Activated CD4-positive, alpha-beta T cell treated with anti-CD3 and anti-CD28 coated beads, Interleukin-2, amount 50 U/mL, for 1 hour (primary cell): ENCODE results near the gene EMSY.
"Not testable (repeated sequence)": the region's sequence is repeated elsewhere in the genome, so short reads cannot be mapped to it uniquely, and the experiment has no call there.

Source experiments
- DNase-seq: peaks from one replicate; pipeline ENCODE4 v3.0.0-alpha.2; 2020

Gene EMSY

GRCh38 chr11:76526878-76527277 is 82.1 kb downstream of the EMSY start:
- DNase-seq, result no peak

GRCh38 chr11:76542436-76542835 is 97.6 kb downstream of the EMSY start:
- DNase-seq, result no peak

- no peak for DNase-seq
Measured at GRCh38 chr11:76543006-76543703, 98.3 kb downstream of the EMSY start.

GRCh38 chr11:76550781-76551180 is 106.0 kb downstream of the EMSY start:
- no peak for DNase-seq

GRCh38 chr11:76551400-76551799 is 106.6 kb downstream of the EMSY start:
- DNase-seq, result no peak

- no peak for DNase-seq
Measured at GRCh38 chr11:76552987-76553386, 108.2 kb downstream of the EMSY start.

GRCh38 chr11:76553554-76554476 is 109.0 kb downstream of the EMSY start:
- DNase-seq, result no peak

GRCh38 chr11:76554767-76555166 is 109.9 kb downstream of the EMSY start:
- no peak for DNase-seq

- DNase-seq, result no peak
Measured at GRCh38 chr11:76557466-76557865, 112.6 kb downstream of the EMSY start.

GRCh38 chr11:76558473-76558872 is 113.7 kb downstream of the EMSY start:
- no peak for DNase-seq

- no peak for DNase-seq
Measured at GRCh38 chr11:76558891-76559290, 114.1 kb downstream of the EMSY start.

GRCh38 chr11:76559346-76559745 is 114.5 kb downstream of the EMSY start:
- no peak for DNase-seq

- peak; percentile 5 for DNase-seq
Measured at GRCh38 chr11:76560219-76560618, 115.4 kb downstream of the EMSY start.

GRCh38 chr11:76561245-76561644 is 116.4 kb downstream of the EMSY start:
- DNase-seq, result no peak

GRCh38 chr11:76562541-76562940 is 117.7 kb downstream of the EMSY start:
- no peak for DNase-seq

GRCh38 chr11:76564364-76564763 is 119.5 kb downstream of the EMSY start:
- no peak for DNase-seq

- DNase-seq, result no peak
Measured at GRCh38 chr11:76566811-76567210, 122.0 kb downstream of the EMSY start.

- DNase-seq, result no peak
Measured at GRCh38 chr11:76567261-76567660, 122.4 kb downstream of the EMSY start.

GRCh38 chr11:76568139-76568538 is 123.3 kb downstream of the EMSY start:
- DNase-seq, result no peak

- DNase-seq, result no peak
Measured at GRCh38 chr11:76568621-76569020, 123.8 kb downstream of the EMSY start.

- DNase-seq, result not testable (repeated sequence)
Measured at GRCh38 chr11:76572181-76572875, 127.5 kb downstream of the EMSY start.

- DNase-seq, result no peak
Measured at GRCh38 chr11:76574406-76574805, 129.6 kb downstream of the EMSY start.

GRCh38 chr11:76574879-76575278 is 130.1 kb downstream of the EMSY start:
- DNase-seq, result no peak
